GM11168 (cell line): Measurements from ENCODE around the gene PKD1L1.

ENCODE experiments used
- in situ Hi-C: fragments of 300-500 bp; cut with MboI; formaldehyde crosslinking; loops from one replicate; pipeline ENCODE4 v1.12.0; 2022; ENCODE audit warnings: low sequenced_read_pairs; ENCODE audit not compliant: unreplicated experiment

Gene PKD1L1, protein sequence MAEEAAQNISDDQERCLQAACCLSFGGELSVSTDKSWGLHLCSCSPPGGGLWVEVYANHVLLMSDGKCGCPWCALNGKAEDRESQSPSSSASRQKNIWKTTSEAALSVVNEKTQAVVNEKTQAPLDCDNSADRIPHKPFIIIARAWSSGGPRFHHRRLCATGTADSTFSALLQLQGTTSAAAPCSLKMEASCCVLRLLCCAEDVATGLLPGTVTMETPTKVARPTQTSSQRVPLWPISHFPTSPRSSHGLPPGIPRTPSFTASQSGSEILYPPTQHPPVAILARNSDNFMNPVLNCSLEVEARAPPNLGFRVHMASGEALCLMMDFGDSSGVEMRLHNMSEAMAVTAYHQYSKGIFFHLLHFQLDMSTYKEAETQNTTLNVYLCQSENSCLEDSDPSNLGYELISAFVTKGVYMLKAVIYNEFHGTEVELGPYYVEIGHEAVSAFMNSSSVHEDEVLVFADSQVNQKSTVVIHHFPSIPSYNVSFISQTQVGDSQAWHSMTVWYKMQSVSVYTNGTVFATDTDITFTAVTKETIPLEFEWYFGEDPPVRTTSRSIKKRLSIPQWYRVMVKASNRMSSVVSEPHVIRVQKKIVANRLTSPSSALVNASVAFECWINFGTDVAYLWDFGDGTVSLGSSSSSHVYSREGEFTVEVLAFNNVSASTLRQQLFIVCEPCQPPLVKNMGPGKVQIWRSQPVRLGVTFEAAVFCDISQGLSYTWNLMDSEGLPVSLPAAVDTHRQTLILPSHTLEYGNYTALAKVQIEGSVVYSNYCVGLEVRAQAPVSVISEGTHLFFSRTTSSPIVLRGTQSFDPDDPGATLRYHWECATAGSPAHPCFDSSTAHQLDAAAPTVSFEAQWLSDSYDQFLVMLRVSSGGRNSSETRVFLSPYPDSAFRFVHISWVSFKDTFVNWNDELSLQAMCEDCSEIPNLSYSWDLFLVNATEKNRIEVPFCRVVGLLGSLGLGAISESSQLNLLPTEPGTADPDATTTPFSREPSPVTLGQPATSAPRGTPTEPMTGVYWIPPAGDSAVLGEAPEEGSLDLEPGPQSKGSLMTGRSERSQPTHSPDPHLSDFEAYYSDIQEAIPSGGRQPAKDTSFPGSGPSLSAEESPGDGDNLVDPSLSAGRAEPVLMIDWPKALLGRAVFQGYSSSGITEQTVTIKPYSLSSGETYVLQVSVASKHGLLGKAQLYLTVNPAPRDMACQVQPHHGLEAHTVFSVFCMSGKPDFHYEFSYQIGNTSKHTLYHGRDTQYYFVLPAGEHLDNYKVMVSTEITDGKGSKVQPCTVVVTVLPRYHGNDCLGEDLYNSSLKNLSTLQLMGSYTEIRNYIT (N-terminal part only)

DNA sequence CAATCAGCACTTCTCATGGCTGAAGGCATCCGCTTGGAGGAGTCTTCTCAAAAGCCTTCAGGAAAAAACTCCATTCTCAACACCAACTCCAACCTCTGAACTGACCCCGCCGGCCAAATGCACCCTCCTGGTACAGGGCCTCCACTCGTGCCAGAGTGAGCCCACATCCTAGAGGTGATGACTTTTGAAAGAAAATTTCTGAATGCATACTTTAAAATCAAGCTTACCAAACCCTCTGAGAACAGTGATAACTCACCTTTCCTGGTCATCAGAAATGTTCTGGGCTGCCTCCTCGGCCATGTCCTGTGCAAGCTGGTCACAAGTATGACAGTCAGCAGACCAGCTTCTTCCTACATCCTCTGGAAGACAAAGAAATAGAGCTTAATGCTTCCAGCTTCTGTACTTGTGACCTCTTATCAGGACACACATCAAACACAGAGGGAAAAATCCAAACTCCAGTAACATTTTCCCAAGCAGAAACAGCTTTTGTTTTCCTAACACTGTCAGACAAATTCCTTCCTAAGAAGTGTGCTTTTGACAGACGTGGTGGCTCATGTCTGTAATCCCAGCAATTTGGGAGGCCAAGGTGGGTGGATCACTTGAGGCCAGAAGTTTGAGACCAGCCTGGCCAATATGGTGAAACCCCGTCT lies at the start of gene PKD1L1:
PKD1L1 (minus strand) TSS at position 326 of the 650 bp plus-strand sequence; CDS start at position 300, 26 bp downstream.
- in situ Hi-C loops, result no loop called here

DNA sequence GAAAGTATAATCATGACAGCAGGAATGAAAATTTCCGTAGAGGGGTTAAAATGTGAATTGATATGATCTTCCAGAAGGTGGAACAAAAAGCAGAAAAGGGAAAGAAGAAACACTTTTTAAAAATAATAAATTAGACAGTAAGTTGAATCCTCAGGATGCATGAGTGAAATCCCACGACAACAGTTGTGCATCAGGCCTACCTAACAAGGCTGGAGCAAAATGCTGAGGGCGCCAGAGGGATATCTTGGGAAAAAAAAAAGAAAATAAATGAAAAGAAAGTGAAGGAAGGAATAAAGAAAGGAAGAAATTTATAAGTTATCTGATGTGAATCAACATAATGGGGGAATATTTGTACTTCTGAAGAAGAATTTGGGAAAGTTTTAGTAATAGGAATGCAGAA lies 44.2 kb upstream of the PKD1L1 start:
- in situ Hi-C loops, result no loop called here

DNA sequence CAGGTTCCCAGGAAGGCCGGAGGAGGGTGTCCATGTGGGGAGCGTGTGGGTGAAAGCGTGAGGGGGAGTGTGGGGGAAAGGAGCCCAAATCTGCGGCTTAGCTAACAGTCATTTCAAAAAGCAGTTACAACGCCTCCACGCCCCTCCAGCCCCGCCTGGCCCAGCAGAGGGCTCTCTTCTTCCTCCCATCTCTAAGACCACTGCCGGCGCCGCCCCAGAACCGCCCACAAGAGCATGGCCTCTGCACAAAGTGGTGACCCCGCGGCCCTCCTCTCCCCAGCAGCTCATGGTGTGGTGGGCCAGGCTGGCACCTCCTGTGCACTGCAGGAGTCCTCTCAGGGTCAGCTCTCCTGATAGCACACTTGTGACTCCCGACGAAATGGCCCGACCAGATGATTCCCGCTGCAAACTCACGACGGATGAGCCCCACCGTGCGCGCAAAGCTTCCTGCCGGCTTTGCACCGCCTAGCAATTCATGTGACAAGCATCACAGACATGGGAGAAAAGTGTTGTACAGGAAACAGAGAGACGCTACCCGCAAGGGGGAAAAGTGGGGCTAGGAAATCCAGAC lies 43.6 kb upstream of the PKD1L1 start:
- in situ Hi-C loops, result no loop called here

DNA sequence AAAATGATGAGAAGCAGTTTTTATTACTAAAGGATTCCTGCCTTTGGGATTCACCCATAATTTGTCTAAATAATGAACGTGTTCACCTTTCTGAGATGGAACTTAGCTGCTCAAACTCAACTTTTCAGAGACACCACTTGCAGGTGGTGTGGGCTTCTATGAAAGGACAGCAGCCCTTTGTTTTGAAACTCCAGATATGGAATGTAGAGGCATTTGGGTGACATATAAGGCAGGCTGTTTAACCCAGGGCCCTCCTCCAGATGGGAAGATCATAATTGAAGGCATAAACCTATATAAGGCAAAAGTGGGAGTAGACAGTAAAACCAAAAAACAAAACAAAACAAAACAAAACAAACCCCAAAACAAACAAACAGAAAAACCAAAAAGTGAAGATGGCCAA lies 43.0 kb upstream of the PKD1L1 start:
- in situ Hi-C loops, result no loop called here

DNA sequence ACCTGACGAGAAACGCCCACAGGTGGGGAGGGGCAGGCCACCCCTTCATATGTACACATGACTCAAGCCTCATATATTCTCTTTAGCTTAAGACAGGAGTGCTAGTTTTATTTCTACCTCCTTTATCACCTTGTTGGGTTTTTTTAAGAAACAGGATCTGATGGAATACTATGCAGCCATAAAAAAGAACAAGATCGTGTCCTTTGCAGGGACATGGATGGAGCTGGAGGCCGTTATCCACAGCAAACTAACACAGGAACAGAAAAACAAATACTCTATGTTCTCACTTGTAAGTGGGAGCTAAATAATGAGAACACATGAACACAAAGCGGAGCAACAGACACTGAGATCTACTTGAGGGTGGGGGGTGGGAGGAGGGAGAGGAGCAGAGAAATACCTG lies 42.3 kb upstream of the PKD1L1 start:
- in situ Hi-C loops, result no loop called here

DNA sequence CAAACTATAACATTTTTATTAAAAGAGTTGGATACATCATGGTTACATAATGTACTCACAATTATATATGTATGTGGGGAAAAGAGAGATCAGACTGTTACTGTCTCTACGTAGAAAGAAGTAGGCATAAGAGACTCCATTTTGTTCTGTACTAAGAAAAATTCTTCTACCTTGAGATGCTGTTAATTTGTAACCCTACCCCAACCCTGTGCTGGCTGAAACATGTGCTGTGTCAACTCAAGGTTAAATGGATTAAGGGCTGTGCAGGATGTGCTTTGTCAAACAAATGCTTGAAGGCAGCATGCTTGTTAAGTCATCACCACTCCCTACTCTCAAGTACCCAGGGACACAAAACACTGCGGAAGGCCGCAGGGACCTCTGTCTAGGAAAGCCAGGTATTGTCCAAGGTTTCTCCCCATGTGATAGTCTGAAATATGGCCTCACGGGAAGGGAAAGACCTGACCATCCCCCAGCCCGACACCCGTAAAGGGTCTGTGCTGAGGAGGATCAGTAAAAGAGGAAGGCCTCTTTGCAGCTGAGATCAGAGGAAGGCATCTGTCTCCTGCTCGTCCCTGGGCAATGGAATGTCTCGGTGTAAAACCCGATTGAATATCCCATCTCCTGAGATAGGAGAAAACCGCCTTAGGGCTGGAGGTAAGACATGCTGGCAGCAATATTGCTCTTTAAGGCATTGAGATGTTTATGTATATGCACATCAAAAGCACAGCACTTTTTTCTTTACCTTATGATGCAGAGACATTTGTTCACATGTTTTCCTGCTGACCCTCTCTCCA lies 41.5 kb upstream of the PKD1L1 start:
- in situ Hi-C loops, result loop anchor here (10.0 kb wide), 1 partner anchor 105 kb away; no protein-coding TSS in a partner anchor

DNA sequence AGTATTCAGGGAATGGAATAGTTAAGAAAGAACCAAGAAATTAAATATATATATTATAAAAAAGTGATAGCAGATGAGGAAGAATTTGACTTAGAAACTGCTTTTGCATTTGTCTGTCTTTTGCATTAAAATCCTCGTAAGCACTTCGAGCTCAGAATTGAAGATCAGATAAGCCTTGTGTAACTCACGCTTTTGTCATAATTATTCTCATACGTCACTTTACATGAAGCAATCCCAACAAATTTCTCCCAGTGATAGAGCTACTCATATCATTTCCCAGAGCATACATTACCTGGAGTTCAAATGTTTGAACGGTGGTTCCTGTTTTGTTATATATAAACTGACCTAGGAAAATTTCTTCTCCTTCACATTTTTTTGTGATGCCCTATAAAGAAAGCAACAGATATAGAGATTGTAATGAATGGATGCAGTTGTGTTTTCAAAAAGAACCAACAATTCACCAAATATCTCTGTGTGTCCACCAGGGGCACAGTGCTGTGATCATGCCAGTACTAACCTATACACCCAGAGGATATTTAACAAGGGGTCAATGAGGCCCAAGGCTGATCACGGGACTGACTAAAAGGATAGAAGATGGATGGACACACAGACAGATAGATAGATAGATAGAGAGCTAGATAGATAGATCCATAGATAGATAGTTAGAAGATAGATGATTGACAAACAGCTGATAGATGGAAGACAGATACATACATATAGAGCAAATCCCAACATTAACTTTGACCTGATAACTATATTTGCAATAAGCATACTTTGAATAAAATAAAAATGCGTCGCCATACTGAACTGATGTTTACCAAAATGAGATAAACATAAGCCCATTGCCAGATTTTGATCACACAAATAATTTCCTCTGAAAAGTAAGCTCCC lies 40.5 kb upstream of the PKD1L1 start:
- in situ Hi-C loops, result loop anchor here (10.0 kb wide), 1 partner anchor 106 kb away; no protein-coding TSS in a partner anchor

DNA sequence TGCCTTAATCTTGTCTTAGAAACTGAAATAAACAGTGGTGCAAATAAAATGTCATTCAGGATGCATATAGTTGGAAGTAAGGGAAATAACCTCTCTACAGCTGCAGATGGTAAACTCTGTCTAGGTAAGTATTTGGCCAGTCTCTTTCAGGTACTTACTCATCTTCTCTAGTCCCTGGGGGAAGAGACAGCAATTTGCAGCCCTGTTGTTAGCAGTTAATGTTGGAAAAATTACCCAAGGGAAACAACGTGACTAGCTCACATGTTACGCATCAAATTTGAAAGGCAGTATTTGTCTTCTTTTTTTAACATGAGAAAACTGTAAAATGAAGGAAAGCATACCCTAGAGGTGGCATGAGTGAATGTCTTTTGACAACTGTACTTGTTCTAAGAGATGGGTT lies 34.3 kb upstream of the PKD1L1 start:
- in situ Hi-C loops, result loop anchor here (10.0 kb wide), 1 partner anchor 112 kb away; no protein-coding TSS in a partner anchor

DNA sequence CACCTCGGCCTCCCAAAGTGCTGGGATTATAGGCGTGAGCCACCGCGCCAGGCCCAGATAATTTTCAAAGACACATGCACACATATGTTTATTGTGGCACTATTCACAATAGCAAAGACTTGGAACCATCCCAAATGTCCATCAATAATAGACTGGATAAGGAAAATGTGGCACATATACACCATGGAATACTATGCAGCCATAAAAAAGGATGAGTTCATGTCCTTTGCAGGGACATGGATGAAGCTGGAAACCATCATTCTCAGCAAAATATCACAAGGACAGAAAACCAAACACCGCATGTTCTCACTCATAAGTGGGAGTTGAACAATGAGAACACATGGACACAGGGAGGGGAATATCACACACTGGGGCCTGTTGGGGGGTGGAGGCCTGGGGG lies 32.4 kb upstream of the PKD1L1 start:
- in situ Hi-C loops, result loop anchor here (10.0 kb wide), 1 partner anchor 114 kb away; no protein-coding TSS in a partner anchor

DNA sequence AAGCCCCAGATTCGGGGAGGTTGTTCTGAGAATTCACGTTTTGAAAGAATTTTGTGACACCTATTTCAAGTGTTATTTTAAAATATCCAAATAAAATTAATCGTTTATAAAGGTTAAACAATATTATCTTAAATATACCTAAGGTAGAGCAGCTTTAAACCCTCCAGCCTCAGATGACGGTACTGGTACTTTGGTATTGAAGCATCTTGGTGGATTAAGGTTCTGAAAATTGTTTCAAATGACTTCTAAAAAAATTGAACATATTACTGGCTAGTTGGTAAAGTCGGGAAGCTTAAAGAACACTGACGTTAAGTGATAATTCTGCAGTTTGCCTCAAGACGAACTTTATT lies 31.5 kb upstream of the PKD1L1 start:
- in situ Hi-C loops, result loop anchor here (10.0 kb wide), 1 partner anchor 115 kb away; no protein-coding TSS in a partner anchor

DNA sequence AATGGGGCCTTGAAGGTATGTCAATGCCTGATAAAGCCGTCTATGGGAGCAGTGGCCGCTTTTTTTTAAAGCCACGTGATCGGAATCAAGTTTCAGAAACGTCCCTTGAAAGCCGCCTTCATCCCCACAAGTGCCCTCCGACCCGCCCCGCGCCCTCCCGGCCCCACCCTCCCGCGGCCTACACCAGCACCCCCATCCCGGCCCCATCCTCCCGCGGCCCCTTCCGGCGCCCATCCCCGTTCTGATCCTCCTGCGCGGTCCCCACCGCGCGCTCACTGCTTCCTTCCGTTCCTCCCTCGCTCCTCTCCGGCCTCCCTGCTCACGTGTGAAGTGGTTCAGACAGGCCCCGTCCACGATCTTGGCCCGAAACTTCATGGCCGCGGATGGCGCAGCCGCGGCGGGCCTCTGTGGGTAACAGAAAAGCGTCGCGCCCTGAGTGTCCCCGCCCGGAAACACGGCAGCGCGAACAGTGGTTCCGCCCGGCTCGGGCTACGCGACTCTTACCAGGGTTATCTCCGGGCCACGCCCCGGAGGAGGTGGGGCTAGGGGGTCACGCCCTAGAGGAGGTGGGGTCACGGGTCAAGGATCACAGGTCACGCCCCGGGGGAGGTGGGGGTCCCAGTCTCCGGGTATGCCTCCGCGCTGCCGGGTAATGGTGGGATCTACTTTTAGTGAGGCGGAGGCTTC lies 31.0 kb upstream of the PKD1L1 start, which contains the start of gene HUS1:
HUS1 (minus strand) TSS at position 471 of the 687 bp plus-strand sequence; CDS start at position 375, 96 bp downstream.
- in situ Hi-C loops, result no loop called here

DNA sequence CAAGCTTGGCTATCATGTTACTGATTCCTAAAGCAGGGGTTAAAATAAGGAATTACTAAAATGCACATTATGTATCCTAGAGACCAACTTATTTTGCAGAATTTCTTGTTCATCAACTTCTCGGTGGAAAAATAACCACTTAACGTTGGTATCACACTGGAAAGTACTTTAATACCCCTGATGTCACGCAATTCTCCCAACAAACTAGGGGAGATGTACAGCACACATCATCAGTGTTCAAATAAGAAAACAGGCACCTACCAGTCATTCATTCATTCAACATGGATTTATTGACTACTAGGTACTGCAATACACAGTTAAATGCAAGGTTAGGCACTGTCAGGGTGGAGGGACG lies 30.5 kb upstream of the PKD1L1 start:
- in situ Hi-C loops, result no loop called here

DNA sequence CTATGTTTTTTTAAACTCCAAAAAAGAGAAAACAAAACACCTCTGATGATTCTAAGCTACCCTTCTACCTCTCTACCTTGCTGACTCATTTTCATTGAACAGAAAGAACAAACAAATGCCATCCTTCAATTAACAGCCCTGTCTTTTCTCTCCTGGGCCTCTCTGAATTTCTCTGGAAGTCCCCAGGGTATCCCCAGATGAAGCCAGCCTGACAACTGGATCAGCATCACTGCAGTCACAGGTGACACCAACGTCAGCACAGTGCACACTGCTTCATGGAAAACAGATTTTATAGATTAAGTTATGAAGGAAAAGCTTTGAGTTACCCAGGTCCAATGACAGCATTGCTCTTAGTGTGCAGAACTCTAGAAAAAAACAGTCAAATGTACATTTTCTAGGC lies 25.5 kb upstream of the PKD1L1 start:
- in situ Hi-C loops, result no loop called here

DNA sequence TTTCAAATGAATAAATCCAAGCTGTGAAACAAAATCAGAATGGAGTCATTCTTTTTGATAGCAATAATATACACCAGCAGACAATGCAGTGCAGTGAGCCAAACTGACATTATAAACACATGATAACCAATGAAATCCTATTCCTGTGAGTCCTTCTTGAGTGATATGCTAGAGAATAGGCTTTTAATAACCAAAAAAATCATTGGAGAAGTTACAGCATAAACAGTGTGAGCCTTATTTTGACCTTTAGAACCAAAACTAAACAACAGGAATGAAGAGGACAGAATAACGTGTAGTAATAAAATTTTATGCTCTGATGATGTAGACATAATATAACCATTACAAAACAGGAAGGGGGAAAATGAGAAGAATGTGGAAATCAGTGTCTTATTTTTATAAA lies 22.5 kb upstream of the PKD1L1 start:
- in situ Hi-C loops, result no loop called here

DNA sequence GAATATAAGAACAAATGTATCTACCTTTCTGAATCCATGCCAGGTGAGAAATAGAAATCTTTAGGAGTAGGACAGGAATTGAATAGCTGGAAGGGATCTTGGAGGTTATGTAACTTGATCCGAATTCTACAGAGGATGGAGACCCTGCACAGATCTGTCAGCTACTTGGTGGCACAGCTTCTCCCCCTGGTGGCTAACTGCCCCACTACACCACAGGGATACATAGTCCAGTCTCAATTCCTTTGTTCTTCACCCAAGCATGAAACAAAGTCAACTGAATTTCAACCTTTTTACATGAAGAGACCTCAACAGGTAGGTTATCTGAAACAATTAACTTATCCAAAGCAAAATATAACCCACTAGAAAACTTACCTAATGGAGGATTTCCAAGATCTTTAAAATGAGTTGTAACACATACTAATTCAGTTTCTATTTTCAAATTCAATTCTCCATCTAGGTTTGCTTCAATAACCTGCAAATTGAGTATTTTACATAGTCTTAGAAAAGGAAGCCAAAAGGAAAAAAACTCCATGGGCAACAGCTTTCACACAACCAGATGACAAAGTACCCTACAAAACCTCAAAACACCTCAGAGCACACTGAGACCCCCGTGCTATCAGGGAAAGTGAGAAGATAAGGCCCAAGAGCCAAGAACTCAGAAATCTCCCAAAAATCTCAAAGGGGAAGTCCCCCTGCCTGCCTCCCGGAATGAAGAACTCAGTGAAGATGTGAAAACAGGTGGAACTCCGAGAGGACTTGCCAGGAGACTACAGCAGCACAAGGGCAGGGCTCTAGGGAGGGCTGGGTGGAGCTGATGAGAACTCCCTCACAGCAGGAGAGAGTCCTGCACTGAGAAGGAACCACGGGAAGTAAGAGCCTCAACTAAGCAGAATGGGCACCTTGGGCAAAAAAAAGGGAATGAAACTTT lies 20.8 kb upstream of the PKD1L1 start:
- in situ Hi-C loops, result no loop called here

DNA sequence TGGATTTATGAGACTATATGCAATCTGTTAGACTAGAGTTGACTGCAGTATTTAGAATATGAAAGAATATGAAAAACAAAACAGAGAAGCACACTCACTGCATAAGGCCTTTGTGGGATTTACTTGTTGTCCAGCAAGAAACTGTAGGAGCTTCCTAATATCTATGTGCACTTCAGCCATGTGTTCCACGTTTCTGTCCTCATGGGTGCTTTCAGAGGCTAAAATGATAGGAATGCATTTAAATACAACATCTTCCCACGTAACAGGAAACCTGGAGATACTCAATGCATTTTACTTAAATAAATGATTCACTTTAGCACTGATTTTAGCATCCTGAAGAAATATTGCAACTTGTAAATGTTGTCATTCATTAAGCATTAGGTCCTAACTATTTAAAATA lies 19.4 kb upstream of the PKD1L1 start:
- in situ Hi-C loops, result no loop called here
